Transverse colon (tissue), 4 donors: ENCODE results near the gene SEC24B.

Source experiments
- CTCF ChIP-seq, 5 experiments: fragments of 200-600 bp in 3 of 5; fragments of 450-650 bp in 2 of 5; sonication (generic) in 3 of 5; IDR thresholded peaks; 1 replicate in 2 of 5; 2 replicates in 3 of 5; pipeline ENCODE4 v1.5.1; 2016 to 2017; ENCODE audit warnings: antibody characterized with exemption in 5 of 5, inconsistent platforms in 3 of 5, mild to moderate bottlenecking in 2 of 5, moderate library complexity in 1 of 5
- EP300 ChIP-seq: sonication (generic); formaldehyde crosslinking; IDR thresholded peaks from one replicate; pipeline ENCODE4 v1.6.1; 2017; ENCODE audit warnings: antibody characterized with exemption, low read depth
- POLR2A ChIP-seq: fragments of 450-650 bp; IDR thresholded peaks from one replicate; pipeline ENCODE4 v1.6.1; 2016; ENCODE audit warnings: antibody characterized with exemption, mild to moderate bottlenecking, moderate library complexity
- POLR2AphosphoS5 ChIP-seq, 3 donors: sonication (generic); formaldehyde crosslinking; IDR thresholded peaks; one replicate each; pipeline ENCODE4 v1.6.1; 2016; ENCODE audit warnings: antibody characterized with exemption in 3 of 3

- TF ChIP-seq EP300 (no peak), CTCF (IDR thresholded peaks at IDR 0.05) (no peak), POLR2AphosphoS5 (IDR thresholded peaks at IDR 0.05) (no peak), POLR2A (no peak)
Measured at GRCh38 chr4:109419679-109420078, 13.9 kb upstream of the SEC24B start.
